GM23338 (cell line): Measurements from ENCODE around the gene DPEP2NB. TPM values are rescaled to one million over a fixed set of nuclear protein-coding genes. Genes with fewer than 3 reads are reported as not detected.

Experiments
- ATAC-seq: fragments of 200-7000 bp; cut with Tn5 transposase; 3 replicates; pipeline ENCODE4 v1.9.1; 2020
- DNase-seq: peaks from one replicate; pipeline ENCODE4 v3.0.0-alpha.2; 2015; ENCODE audit warnings: low spot score
- H2AFZ ChIP-seq: fragments of 200-600 bp; sonication (generic); 2 replicates; pipeline ENCODE4 v1.8.0; 2016; ENCODE audit warnings: antibody characterized with exemption, mild to moderate bottlenecking, moderate library complexity
- H3F3A ChIP-seq: fragments of 200-600 bp; sonication (generic); replicated peaks from 2 replicates; pipeline ENCODE4 v1.8.0; 2017; ENCODE audit warnings: antibody characterized with exemption, mixed run types, low read depth
- H3K27ac ChIP-seq: fragments of 200-600 bp; sonication (generic); 2 replicates; pipeline ENCODE4 v1.6.1; 2016; ENCODE audit warnings: low read depth
- H3K27me3 ChIP-seq: fragments of 200-600 bp; sonication (generic); 2 replicates; pipeline ENCODE4 v1.8.0; 2016; ENCODE audit warnings: mild to moderate bottlenecking, mixed run types, moderate library complexity; ENCODE audit not compliant: insufficient read depth
- H3K36me3 ChIP-seq: fragments of 200-600 bp; sonication (generic); 2 replicates; pipeline ENCODE4 v1.8.0; 2016; ENCODE audit warnings: mild to moderate bottlenecking; ENCODE audit not compliant: insufficient read depth
- H3K4me1 ChIP-seq: fragments of 200-600 bp; sonication (generic); 2 replicates; pipeline ENCODE4 v1.8.0; 2016; ENCODE audit warnings: mild to moderate bottlenecking, moderate library complexity; ENCODE audit not compliant: insufficient read depth
- H3K4me2 ChIP-seq: fragments of 200-600 bp; sonication (generic); 2 replicates; pipeline ENCODE4 v1.7.1; 2017; ENCODE audit warnings: mixed run types
- H3K4me3 ChIP-seq: fragments of 200-600 bp; sonication (generic); 2 replicates; pipeline ENCODE4 v1.6.1; 2016; ENCODE audit warnings: mixed run types
- H3K79me2 ChIP-seq: fragments of 200-600 bp; sonication (generic); replicated peaks from 2 replicates; pipeline ENCODE4 v1.8.0; 2017; ENCODE audit warnings: mild to moderate bottlenecking; ENCODE audit not compliant: insufficient read depth
- H3K9me2 ChIP-seq: fragments of 200-600 bp; sonication (generic); 2 replicates; pipeline ENCODE4 v1.8.0; 2017; ENCODE audit not compliant: insufficient read depth
- H4K20me1 ChIP-seq: fragments of 200-600 bp; sonication (generic); replicated peaks from 2 replicates; pipeline ENCODE4 v1.8.0; 2017; ENCODE audit warnings: mild to moderate bottlenecking; ENCODE audit not compliant: insufficient read depth
- H3K27ac Mint-ChIP-seq: 2 replicates; pipeline ENCODE4 v1.8.0; 2020; ENCODE audit warnings: inconsistent platforms, mild to moderate bottlenecking, moderate library complexity, mixed read lengths
- H3K27me3 Mint-ChIP-seq: 3 replicates; pipeline ENCODE4 v1.8.0; 2022; ENCODE audit warnings: low read depth, mild to moderate bottlenecking, moderate library complexity, mixed read lengths, inconsistent platforms; ENCODE audit not compliant: insufficient read depth, poor library complexity
- H3K36me3 Mint-ChIP-seq: 3 replicates; pipeline ENCODE4 v1.8.0; 2021; ENCODE audit warnings: low read depth, mild to moderate bottlenecking, inconsistent platforms, moderate library complexity, mixed read lengths
- H3K4me1 Mint-ChIP-seq: 3 replicates; pipeline ENCODE4 v1.8.0; 2020; ENCODE audit warnings: mild to moderate bottlenecking, inconsistent platforms, mixed read lengths
- H3K4me3 Mint-ChIP-seq: 3 replicates; pipeline ENCODE4 v1.8.0; 2021; ENCODE audit warnings: moderate library complexity, mild to moderate bottlenecking, inconsistent platforms, mixed read lengths
- H3K9me3 Mint-ChIP-seq: 3 replicates; pipeline ENCODE4 v1.8.0; 2020; ENCODE audit warnings: moderate library complexity, mild to moderate bottlenecking, inconsistent platforms, mixed read lengths
- CREB1 ChIP-seq: fragments of 250-450 bp; sonication (Bioruptor Pico); IDR thresholded peaks from 2 replicates; pipeline ENCODE4 v1.5.0; 2020; ENCODE audit warnings: low read depth, mild to moderate bottlenecking, moderate library complexity
- EZH2 ChIP-seq: fragments of 200-600 bp; sonication (generic); IDR thresholded peaks from one replicate; pipeline ENCODE4 v1.8.0; 2017; ENCODE audit warnings: antibody characterized with exemption, mild to moderate bottlenecking, low read depth; ENCODE audit not compliant: unreplicated experiment
- EZH2phosphoT487 ChIP-seq: fragments of 200-600 bp; sonication (generic); IDR thresholded peaks from one replicate; pipeline ENCODE4 v1.8.1; 2018; ENCODE audit warnings: antibody characterized with exemption; ENCODE audit not compliant: unreplicated experiment
- JUNB ChIP-seq: IDR thresholded peaks from one replicate; pipeline ENCODE4 v1.6.1; 2016; ENCODE audit warnings: antibody characterized with exemption; ENCODE audit not compliant: unreplicated experiment
- NANOG ChIP-seq: IDR thresholded peaks from 2 replicates; pipeline ENCODE4 v1.6.1; 2016; ENCODE audit warnings: antibody characterized with exemption, borderline replicate concordance
- POLR2AphosphoS5 ChIP-seq: IDR thresholded peaks from 2 replicates; pipeline ENCODE4 v1.6.1; 2016; ENCODE audit warnings: antibody characterized with exemption, low read depth
- STAT1 ChIP-seq: IDR thresholded peaks from one replicate; pipeline ENCODE4 v1.6.1; 2016; ENCODE audit warnings: antibody characterized with exemption; ENCODE audit not compliant: unreplicated experiment
- ZNF114 ChIP-seq: fragments of 250-450 bp; sonication (Bioruptor Pico); IDR thresholded peaks from 2 replicates; pipeline ENCODE4 v1.5.0; 2020; ENCODE audit warnings: mild to moderate bottlenecking, moderate library complexity
- ZNF331 ChIP-seq: fragments of 250-450 bp; sonication (Bioruptor Pico); IDR thresholded peaks from 2 replicates; pipeline ENCODE4 v1.5.0; 2020; ENCODE audit warnings: low read depth, mild to moderate bottlenecking, moderate library complexity
- polyA plus RNA-seq: library from polyadenylated mRNA; unstranded; fragments of >200 nt; fragmentation: Nextera tagmentation; extraction: Ambion mirVana; gene quantifications from 2 replicates; pipeline ENCODE4 v1.2.1, GENCODE V29; 2016
- total RNA-seq: library from RNA; depleted of rRNA; stranded (reverse); fragments of >200 nt; shearing (Covaris generic); gene quantifications from 2 replicates; pipeline ENCODE4 v1.2.3, GENCODE V29; 2014
- TF ChIP-seq, protein P1 (sequence below): fragments of 250-450 bp; sonication (Bioruptor Pico); IDR thresholded peaks from 2 replicates; pipeline ENCODE4 v1.5.0; 2020; ENCODE audit warnings: mild to moderate bottlenecking, moderate library complexity
- TF ChIP-seq, protein P2 (sequence below): IDR thresholded peaks from one replicate; pipeline ENCODE4 v1.6.1; 2018; ENCODE audit warnings: antibody characterized with exemption; ENCODE audit not compliant: unreplicated experiment
- TF ChIP-seq, protein P3 (sequence below), 2 experiments: fragments of 200-600 bp in 1 of 2; sonication (generic) in 1 of 2; conservative IDR thresholded peaks; 2 replicates each; pipeline versions ENCODE4 v1.5.1 to v1.6.1; 2016 to 2017; ENCODE audit warnings: antibody characterized with exemption in 2 of 2, low read depth in 2 of 2, mild to moderate bottlenecking in 2 of 2, moderate library complexity in 1 of 2
- TF ChIP-seq, protein P4 (sequence below): IDR thresholded peaks from 2 replicates; pipeline ENCODE4 v1.6.1; 2016; ENCODE audit warnings: antibody characterized with exemption

DPEP2NB gene
- total and polyA plus RNA-seq, 2 experiments from 2014 or later, result not detected

DNA sequence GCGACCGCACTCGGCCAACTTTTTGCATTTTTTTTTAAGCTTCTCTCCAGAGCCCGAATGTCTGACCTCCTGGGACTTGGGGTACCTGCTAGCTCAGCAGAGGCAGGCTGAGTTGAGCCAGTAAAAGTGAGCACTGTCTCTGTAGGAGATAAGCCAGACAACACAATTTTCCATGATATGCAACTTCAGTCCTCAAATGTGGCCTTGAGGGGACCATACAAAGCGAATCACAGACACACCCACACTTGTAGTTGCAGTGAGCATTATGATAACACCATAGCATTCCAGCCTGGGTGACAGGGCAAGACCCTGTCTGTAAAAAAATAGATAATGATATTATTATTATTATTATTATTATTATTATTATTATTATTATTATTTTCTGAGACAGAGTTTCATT, 19.0 kb downstream of the DPEP2NB start:
- peaks cover 15% of the 10 kb centered on the region for H3K27me3 Mint-ChIP-seq
- no peak overlapping the region for H3K4me2 ChIP-seq
- ATAC-seq (no peak), DNase-seq (no peak)
- H2AFZ ChIP-seq, result no peak overlapping the region
- H4K20me1 ChIP-seq, result no peaks in the 10 kb centered on the region
- H3K27ac ChIP-seq, result no peak overlapping the region
- no peaks in the 10 kb centered on the region for H3K79me2 ChIP-seq
- no peaks in the 10 kb centered on the region for H3K4me1 ChIP-seq
- H3K36me3 Mint-ChIP-seq, result no peaks in the 10 kb centered on the region
- no peaks in the 10 kb centered on the region for H3K9me2 ChIP-seq
- H3K4me3 ChIP-seq, result no peak overlapping the region
- no peaks in the 10 kb centered on the region for H3K4me1 Mint-ChIP-seq
- H3K27me3 ChIP-seq, result peaks cover 3% of the 10 kb centered on the region; the same call in 1 of the 2 replicates
- H3F3A ChIP-seq, result 0 out of 2 replicates have a peak, but pooled peaks cover 3% of the 10 kb centered on the region
- TF ChIP-seq CREB1 (CRISPR knock-in tag), result no peak
- TF ChIP-seq, protein P1, sequence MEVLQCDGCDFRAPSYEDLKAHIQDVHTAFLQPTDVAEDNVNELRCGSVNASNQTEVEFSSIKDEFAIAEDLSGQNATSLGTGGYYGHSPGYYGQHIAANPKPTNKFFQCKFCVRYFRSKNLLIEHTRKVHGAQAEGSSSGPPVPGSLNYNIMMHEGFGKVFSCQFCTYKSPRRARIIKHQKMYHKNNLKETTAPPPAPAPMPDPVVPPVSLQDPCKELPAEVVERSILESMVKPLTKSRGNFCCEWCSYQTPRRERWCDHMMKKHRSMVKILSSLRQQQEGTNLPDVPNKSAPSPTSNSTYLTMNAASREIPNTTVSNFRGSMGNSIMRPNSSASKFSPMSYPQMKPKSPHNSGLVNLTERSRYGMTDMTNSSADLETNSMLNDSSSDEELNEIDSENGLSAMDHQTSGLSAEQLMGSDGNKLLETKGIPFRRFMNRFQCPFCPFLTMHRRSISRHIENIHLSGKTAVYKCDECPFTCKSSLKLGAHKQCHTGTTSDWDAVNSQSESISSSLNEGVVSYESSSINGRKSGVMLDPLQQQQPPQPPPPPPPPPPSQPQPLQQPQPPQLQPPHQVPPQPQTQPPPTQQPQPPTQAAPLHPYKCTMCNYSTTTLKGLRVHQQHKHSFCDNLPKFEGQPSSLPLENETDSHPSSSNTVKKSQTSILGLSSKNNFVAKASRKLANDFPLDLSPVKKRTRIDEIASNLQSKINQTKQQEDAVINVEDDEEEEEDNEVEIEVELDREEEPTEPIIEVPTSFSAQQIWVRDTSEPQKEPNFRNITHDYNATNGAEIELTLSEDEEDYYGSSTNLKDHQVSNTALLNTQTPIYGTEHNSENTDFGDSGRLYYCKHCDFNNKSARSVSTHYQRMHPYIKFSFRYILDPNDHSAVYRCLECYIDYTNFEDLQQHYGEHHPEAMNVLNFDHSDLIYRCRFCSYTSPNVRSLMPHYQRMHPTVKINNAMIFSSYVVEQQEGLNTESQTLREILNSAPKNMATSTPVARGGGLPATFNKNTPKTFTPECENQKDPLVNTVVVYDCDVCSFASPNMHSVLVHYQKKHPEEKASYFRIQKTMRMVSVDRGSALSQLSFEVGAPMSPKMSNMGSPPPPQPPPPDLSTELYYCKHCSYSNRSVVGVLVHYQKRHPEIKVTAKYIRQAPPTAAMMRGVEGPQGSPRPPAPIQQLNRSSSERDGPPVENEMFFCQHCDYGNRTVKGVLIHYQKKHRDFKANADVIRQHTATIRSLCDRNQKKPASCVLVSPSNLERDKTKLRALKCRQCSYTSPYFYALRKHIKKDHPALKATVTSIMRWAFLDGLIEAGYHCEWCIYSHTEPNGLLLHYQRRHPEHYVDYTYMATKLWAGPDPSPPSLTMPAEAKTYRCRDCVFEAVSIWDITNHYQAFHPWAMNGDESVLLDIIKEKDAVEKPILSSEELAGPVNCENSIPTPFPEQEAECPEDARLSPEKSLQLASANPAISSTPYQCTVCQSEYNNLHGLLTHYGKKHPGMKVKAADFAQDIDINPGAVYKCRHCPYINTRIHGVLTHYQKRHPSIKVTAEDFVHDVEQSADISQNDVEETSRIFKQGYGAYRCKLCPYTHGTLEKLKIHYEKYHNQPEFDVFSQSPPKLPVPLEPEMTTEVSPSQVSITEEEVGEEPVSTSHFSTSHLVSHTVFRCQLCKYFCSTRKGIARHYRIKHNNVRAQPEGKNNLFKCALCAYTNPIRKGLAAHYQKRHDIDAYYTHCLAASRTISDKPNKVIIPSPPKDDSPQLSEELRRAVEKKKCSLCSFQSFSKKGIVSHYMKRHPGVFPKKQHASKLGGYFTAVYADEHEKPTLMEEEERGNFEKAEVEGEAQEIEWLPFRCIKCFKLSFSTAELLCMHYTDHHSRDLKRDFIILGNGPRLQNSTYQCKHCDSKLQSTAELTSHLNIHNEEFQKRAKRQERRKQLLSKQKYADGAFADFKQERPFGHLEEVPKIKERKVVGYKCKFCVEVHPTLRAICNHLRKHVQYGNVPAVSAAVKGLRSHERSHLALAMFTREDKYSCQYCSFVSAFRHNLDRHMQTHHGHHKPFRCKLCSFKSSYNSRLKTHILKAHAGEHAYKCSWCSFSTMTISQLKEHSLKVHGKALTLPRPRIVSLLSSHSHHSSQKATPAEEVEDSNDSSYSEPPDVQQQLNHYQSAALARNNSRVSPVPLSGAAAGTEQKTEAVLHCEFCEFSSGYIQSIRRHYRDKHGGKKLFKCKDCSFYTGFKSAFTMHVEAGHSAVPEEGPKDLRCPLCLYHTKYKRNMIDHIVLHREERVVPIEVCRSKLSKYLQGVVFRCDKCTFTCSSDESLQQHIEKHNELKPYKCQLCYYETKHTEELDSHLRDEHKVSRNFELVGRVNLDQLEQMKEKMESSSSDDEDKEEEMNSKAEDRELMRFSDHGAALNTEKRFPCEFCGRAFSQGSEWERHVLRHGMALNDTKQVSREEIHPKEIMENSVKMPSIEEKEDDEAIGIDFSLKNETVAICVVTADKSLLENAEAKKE (CRISPR knock-in tag), result no peak
- TF ChIP-seq POLR2AphosphoS5, result no peak
- no peak for TF ChIP-seq STAT1
- TF ChIP-seq EZH2, result no peak
- no peak for TF ChIP-seq ZNF114 (CRISPR knock-in tag)
- TF ChIP-seq NANOG, result no peak
- TF ChIP-seq EZH2phosphoT487, result no peak
- TF ChIP-seq, protein P2, sequence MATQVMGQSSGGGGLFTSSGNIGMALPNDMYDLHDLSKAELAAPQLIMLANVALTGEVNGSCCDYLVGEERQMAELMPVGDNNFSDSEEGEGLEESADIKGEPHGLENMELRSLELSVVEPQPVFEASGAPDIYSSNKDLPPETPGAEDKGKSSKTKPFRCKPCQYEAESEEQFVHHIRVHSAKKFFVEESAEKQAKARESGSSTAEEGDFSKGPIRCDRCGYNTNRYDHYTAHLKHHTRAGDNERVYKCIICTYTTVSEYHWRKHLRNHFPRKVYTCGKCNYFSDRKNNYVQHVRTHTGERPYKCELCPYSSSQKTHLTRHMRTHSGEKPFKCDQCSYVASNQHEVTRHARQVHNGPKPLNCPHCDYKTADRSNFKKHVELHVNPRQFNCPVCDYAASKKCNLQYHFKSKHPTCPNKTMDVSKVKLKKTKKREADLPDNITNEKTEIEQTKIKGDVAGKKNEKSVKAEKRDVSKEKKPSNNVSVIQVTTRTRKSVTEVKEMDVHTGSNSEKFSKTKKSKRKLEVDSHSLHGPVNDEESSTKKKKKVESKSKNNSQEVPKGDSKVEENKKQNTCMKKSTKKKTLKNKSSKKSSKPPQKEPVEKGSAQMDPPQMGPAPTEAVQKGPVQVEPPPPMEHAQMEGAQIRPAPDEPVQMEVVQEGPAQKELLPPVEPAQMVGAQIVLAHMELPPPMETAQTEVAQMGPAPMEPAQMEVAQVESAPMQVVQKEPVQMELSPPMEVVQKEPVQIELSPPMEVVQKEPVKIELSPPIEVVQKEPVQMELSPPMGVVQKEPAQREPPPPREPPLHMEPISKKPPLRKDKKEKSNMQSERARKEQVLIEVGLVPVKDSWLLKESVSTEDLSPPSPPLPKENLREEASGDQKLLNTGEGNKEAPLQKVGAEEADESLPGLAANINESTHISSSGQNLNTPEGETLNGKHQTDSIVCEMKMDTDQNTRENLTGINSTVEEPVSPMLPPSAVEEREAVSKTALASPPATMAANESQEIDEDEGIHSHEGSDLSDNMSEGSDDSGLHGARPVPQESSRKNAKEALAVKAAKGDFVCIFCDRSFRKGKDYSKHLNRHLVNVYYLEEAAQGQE, result no peak
- TF ChIP-seq JUNB, result no peak
- TF ChIP-seq, protein P3, sequence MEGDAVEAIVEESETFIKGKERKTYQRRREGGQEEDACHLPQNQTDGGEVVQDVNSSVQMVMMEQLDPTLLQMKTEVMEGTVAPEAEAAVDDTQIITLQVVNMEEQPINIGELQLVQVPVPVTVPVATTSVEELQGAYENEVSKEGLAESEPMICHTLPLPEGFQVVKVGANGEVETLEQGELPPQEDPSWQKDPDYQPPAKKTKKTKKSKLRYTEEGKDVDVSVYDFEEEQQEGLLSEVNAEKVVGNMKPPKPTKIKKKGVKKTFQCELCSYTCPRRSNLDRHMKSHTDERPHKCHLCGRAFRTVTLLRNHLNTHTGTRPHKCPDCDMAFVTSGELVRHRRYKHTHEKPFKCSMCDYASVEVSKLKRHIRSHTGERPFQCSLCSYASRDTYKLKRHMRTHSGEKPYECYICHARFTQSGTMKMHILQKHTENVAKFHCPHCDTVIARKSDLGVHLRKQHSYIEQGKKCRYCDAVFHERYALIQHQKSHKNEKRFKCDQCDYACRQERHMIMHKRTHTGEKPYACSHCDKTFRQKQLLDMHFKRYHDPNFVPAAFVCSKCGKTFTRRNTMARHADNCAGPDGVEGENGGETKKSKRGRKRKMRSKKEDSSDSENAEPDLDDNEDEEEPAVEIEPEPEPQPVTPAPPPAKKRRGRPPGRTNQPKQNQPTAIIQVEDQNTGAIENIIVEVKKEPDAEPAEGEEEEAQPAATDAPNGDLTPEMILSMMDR (conservative IDR thresholded peaks at IDR 0.05; ENCODE audit: low read depth in 2 of 2), result no peak
- TF ChIP-seq ZNF331 (CRISPR knock-in tag), result no peak
- TF ChIP-seq, protein P4, sequence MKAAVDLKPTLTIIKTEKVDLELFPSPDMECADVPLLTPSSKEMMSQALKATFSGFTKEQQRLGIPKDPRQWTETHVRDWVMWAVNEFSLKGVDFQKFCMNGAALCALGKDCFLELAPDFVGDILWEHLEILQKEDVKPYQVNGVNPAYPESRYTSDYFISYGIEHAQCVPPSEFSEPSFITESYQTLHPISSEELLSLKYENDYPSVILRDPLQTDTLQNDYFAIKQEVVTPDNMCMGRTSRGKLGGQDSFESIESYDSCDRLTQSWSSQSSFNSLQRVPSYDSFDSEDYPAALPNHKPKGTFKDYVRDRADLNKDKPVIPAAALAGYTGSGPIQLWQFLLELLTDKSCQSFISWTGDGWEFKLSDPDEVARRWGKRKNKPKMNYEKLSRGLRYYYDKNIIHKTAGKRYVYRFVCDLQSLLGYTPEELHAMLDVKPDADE, result no peak
- H3K4me3 Mint-ChIP-seq, result no peak overlapping the region
- H3K36me3 ChIP-seq, result no peaks in the 10 kb centered on the region
- H3K27ac Mint-ChIP-seq, result no peak overlapping the region
- no peaks in the 10 kb centered on the region for H3K9me3 Mint-ChIP-seq
